DND-41 (cell line): Measurements from ENCODE around the gene FRY.

Source experiments
- EZH2 ChIP-seq: IDR thresholded peaks from 3 replicates; pipeline ENCODE4 v1.6.1; 2012; ENCODE audit warnings: borderline replicate concordance, low read depth, mild to moderate bottlenecking, moderate library complexity, low read length, inconsistent platforms; ENCODE audit not compliant: severe bottlenecking
- TF ChIP-seq, protein P1 (sequence below): IDR thresholded peaks from 2 replicates; pipeline ENCODE4 v1.5.1; 2012; ENCODE audit warnings: borderline replicate concordance, low read length, moderate library complexity, mild to moderate bottlenecking; ENCODE audit not compliant: poor library complexity, severe bottlenecking; ENCODE audit errors: extremely low read depth

DNA sequence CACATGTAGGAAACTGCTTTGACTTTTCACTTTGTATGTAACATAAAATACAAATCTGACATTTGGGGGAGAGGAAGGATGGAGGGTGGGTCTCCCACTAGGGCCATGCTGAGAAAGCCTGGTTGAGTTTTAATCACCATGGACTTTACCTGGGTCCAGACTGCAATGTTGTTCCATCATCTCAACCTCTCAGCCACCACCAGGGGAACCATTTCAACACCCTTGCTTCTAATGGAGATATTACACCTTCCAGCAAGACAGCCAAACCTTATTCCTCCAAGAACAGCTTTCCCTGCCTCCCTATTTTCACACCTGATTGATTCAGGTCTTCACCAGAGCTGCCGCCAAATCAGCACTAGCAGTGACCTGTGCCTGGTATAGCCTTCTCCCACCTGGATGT is 227.5 kb downstream of the FRY start:
- TF ChIP-seq, protein P1, sequence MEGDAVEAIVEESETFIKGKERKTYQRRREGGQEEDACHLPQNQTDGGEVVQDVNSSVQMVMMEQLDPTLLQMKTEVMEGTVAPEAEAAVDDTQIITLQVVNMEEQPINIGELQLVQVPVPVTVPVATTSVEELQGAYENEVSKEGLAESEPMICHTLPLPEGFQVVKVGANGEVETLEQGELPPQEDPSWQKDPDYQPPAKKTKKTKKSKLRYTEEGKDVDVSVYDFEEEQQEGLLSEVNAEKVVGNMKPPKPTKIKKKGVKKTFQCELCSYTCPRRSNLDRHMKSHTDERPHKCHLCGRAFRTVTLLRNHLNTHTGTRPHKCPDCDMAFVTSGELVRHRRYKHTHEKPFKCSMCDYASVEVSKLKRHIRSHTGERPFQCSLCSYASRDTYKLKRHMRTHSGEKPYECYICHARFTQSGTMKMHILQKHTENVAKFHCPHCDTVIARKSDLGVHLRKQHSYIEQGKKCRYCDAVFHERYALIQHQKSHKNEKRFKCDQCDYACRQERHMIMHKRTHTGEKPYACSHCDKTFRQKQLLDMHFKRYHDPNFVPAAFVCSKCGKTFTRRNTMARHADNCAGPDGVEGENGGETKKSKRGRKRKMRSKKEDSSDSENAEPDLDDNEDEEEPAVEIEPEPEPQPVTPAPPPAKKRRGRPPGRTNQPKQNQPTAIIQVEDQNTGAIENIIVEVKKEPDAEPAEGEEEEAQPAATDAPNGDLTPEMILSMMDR: no peak
- no peak for TF ChIP-seq EZH2
